HG02970 (cell line): Measurements from ENCODE around the gene ADIPOR2.

Experiments
- ATAC-seq: cut with Tn5 transposase; IDR thresholded peaks from one replicate; pipeline ENCODE4 v1.9.1; 2021; ENCODE audit warnings: mild to moderate bottlenecking, moderate library complexity, moderate number of reproducible peaks; ENCODE audit not compliant: unreplicated experiment, low FRiP score

Gene ADIPOR2

GRCh38 chr12:1826867-1827705, 136.2 kb downstream of the ADIPOR2 start:
- no peak for ATAC-seq

GRCh38 chr12:1827826-1828805, 137.2 kb downstream of the ADIPOR2 start:
- no peak for ATAC-seq

- no peak for ATAC-seq
Measured at GRCh38 chr12:1828856-1829255, 138.0 kb downstream of the ADIPOR2 start.

- ATAC-seq = no peak
Measured at GRCh38 chr12:1829306-1829900, 138.5 kb downstream of the ADIPOR2 start.

GRCh38 chr12:1830401-1830845, 139.6 kb downstream of the ADIPOR2 start:
- ATAC-seq = no peak

- no peak for ATAC-seq
Measured at GRCh38 chr12:1830981-1831963, 140.4 kb downstream of the ADIPOR2 start.

- ATAC-seq = no peak
Measured at GRCh38 chr12:1832801-1833595, 142.1 kb downstream of the ADIPOR2 start.

- ATAC-seq = no peak
Measured at GRCh38 chr12:1833596-1834028, 142.7 kb downstream of the ADIPOR2 start.

- ATAC-seq = no peak
Measured at GRCh38 chr12:1834186-1834925, 143.5 kb downstream of the ADIPOR2 start.

- no peak for ATAC-seq
Measured at GRCh38 chr12:1835211-1836131, 144.6 kb downstream of the ADIPOR2 start.

- no peak for ATAC-seq
Measured at GRCh38 chr12:1836241-1836803, 145.5 kb downstream of the ADIPOR2 start.

- ATAC-seq = no peak
Measured at GRCh38 chr12:1836854-1837421, 146.1 kb downstream of the ADIPOR2 start.

- no peak for ATAC-seq
Measured at GRCh38 chr12:1837541-1838204, 146.8 kb downstream of the ADIPOR2 start.
